GM19452 (cell line): Measurements from ENCODE around the gene ASPSCR1.
"Not testable (repeated sequence)": the region's sequence is repeated elsewhere in the genome, so short reads cannot be mapped to it uniquely, and the experiment has no call there.

Source experiments
- ATAC-seq: cut with Tn5 transposase; IDR thresholded peaks from one replicate; pipeline ENCODE4 v1.9.1; 2021; ENCODE audit not compliant: unreplicated experiment

Gene ASPSCR1

DNA sequence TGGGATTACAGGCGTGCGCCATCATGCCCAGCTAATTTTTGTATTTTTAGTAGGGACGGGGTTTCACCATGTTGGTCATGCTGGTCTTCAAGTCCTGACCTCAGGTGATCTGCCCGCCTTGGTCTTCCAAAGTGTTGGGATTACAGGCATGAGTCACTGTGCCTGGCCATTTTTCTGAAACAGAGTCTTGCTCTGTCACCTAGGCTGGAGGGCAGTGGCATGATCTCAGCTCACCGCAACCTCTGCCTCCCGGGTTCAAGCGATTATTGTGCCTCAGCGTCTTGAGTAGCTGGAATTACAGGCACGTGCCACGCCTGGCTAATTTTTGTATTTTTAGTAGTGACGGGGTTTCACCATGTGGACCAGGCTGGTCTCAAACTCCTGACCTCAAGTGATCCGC, 4.1 kb downstream of the ASPSCR1 start:
- not testable (repeated sequence) for ATAC-seq

- ATAC-seq: no peak
Measured at GRCh38 chr17:81983011-81983638, 5.7 kb downstream of the ASPSCR1 start.

DNA sequence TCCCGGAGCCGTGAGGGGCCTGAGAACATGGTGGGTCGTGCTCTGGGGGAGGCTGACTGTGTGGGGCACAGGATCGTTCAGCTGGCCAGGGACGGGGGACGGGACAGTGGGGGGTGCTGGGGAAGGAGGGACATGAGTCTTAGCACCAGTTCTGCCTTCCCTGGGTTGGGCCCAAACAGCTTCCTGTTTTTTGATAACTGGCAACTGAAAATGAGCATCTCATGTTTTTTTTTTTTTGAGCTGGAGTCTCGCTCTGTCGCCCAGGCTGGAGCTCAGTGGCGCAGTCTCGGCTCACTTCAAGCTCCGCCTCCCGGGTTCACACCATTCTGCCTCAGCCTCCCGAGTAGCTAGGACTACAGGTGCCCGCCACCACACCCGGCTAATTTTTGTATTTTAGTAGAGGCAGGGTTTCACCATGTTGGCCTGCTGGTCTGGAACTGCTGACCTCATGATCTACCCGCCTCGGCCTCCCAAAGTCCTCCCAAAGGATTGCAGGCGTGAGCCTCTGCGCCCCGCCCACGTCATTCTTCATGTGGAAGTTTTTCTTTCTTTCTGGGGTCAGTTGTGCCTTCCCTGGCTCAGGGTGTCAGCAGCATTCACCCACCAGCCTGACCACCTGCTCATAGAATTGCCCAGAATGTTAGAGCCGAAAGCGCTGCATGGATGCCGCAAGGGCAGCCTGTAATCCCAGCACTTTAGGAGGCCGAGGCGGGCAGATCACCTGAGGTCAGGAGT, 6.4 kb downstream of the ASPSCR1 start:
- no peak for ATAC-seq

DNA sequence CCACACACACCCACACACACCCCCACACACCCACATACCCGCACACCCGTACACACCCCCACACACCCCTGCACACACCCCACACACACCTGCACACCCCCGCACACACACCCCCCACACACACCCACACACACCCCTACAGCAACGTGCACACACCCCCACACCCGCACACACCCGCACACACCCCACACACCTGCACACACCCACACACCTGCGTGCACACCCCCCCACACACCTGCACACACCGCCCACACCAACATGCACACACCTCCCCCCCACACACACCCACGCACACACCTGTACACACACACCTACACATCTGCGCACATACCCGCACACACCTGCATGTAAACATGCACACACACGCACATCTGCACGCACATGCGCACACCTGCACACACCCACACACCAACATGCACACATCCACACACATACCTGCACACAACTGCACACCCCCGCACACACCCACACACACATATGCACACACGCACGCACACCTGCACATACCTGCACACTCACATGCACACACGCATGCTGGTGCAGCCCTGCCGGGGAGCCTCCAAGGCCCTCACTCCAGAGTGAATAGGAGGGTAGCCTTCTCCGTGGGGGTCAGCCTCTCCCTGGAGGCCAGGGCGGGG, 7.5 kb downstream of the ASPSCR1 start:
- ATAC-seq: no peak

DNA sequence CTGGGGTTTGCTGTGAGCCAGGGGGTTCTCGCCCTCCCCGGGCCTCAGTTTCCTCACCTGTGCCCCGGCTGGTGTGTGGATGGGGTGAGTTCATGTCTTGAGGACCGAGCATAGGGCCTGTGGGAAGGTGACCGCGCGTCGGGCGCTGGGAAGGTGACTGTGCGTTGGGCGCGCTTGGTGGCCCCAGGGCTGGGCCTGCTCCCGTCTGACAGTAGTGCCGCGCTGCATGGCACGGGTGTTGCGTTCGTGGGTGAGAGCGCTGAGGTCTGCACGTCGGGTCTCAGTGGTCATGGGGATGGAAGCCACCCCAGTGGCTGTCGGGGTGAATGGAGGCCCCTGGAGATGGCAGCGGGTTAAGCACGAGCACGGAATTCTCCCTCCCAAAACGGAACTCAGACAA, 9.2 kb downstream of the ASPSCR1 start:
- ATAC-seq: no peak

DNA sequence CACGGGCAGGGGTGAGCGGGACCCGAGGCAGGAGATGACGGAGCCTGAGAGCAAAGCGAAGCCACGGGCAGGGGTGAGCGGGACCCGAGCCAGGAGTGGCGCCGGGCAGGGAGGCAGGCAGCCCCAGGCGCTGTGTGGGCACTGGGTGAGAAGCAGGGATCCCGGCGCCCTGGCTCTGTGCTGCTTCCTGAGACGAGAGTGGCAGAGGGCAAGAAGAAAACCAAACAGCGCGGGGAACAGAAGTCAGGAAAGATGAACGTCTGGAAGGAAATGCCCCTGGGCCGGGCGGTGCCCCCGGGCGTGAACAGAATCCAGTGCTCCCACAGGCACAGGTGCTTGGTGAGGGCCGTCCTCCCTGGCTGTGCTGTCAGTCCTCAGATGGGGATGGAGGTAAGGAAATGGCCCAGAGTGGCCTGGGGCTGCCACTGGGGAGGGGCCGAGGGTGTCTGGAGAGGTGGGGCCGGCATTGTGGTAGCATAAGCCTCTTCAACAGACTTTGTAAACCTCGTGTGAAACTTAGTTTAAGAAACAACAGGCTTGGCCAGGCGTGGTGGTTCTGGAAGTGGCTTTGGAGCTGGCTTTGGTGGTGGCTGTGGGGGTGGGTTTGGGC, 9.8 kb downstream of the ASPSCR1 start:
- no peak for ATAC-seq

GRCh38 chr17:81990836-81991683, 13.6 kb downstream of the ASPSCR1 start:
- ATAC-seq: no peak

- no peak for ATAC-seq
Measured at GRCh38 chr17:81991684-81992305, 14.4 kb downstream of the ASPSCR1 start.

DNA sequence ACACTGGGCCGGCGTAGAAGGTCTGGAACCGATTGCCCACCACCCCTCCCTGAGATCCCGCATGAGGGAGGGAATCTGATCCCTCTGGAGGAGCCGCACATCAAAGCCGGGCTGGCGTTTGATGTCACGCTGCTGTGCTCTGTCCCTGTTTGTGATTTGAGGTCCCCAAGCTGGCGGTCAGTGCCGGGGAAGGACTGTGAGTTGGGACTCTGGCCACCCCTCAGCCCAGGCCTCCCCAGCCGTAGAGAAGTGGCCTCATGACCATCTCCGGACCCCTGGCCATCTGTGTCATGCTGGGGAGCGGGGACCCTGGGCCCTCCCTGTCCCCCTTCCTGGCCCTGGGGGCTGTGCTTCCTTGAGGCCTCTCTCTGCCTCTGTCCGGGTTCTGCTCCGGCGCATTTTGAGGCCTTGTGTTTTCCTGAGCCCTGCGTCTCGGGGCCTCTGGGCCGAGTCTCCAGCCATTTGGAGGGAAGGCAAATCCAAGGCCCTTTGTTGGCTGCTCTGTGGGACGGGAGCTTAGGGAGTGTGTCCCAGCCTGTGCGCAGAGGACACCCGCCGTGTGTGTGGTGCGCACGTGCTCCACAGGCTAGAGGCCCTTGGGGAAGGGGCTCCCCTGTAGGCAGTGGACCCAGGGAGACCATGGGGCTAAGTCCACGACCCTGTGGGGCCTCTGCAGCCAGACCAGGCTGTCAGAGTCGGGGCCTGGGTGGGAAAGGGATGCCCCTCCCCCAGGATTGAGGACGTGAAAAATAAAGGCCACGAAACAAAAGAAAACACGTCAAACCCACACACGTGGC, 15.1 kb downstream of the ASPSCR1 start:
- no peak for ATAC-seq

DNA sequence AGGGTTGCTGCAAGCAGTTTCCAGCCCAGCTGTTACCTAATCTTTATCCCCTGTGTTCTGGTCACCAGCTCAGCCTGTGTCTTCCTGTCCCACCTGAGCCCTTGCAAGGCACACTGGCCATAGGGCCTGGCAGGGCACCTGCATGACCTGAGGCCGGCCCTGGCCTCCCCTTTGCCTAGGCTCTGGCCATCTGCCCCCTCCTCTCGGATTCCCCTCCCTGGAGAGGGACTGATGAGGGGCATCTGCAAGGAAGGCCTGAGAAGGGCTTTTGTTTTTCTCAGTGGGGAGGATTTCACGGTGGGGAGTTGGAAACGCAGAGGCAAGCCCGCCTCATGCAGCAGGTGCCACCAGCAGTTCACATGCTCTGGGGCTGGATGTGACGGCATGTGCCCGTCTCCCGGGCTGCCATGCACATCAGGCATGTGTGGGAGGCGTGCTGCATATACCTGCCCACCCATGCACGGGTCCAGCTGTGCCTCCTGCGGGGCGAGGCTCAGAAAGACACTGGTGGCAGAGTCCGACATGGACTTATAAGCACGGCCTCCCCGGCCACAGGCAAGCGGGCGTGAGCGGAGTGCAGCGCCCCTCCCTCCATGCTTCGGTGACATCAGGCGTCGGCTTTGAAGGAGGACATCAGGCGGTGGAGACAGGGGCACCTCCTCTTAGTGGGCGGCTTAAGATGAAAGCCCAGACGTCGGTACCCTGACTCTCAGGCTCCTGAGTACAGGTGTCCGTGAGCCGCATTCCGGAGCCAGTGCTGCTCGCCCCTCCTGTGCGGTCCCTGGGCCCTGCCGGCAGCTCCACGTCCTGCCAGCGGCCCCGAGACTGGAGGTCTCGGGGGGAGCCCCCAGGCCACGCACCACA, 16.5 kb downstream of the ASPSCR1 start:
- no peak for ATAC-seq

GRCh38 chr17:81994593-81995462, 17.4 kb downstream of the ASPSCR1 start:
- ATAC-seq: no peak

- no peak for ATAC-seq
Measured at GRCh38 chr17:81995463-81996231, 18.2 kb downstream of the ASPSCR1 start.

DNA sequence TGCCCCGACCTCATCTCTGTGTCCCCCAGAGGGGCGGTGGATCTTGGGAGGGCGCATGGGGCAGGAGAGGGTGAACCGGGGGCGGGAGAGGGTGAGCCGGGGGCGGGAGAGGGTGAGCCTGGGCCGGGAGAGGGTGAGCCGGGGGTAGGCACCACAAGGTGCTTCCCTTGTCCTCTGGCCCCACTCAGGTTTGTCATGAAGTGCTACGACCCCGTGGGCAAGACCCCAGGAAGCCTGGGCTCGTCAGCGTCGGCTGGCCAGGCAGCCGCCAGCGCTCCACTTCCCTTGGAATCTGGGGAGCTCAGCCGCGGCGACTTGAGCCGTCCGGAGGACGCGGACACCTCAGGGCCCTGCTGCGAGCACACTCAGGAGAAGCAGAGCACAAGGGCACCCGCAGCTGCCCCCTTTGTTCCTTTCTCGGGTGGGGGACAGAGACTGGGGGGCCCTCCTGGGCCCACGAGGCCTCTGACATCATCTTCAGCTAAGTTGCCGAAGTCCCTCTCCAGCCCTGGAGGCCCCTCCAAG, 18.9 kb downstream of the ASPSCR1 start:
- ATAC-seq: no peak

DNA sequence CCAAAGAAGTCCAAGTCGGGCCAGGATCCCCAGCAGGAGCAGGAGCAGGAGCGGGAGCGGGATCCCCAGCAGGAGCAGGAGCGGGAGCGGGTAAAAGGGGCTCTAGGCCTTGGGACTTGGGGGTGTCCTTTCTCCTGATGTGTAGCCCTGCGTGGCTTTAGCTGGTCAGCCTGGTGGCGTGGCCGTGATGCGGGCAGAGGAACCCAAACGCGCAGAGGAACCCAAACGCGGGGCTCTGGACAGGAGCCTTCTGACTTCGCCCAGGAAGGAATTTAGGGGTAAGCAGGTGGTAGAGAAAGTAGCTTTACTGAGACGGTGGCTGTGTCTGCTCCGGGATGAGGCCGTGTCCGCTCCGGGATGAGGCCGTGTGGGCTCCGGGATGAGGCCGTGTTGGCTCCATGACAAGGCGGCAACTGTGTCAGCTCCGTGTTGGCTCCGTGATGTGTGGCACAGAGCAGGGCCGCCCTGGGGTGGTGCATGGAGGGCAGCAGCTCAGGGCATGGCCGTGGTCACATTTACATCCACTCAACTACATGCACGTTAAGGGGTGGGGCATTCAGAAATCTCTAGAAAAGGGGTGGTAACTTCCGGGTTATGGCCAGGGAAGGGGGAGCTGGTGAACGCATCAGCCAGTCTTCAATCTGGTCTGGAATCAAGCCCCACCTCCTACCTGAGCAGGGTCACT, 19.5 kb downstream of the ASPSCR1 start:
- no peak for ATAC-seq

GRCh38 chr17:81998212-81998611, 20.8 kb downstream of the ASPSCR1 start:
- no peak for ATAC-seq
